ENCODE results near the gene ESR1.
"Not testable (repeated sequence)": the region's sequence is repeated elsewhere in the genome, so short reads cannot be mapped to it uniquely, and the experiment has no call there.

GRCh38 chr6:151899221-151899620 is 91.7 kb downstream of the ESR1 start:
- not testable (repeated sequence) for TF ChIP-seq CTCF, EZH2, EZH2phosphoT487 (IDR thresholded peaks at IDR 0.05)
